ENCODE results near the gene HBP1. TPM values are rescaled to one million over a fixed set of nuclear protein-coding genes. Genes with fewer than 3 reads are reported as not detected.

HBP1 gene
- total and polyA plus RNA-seq, 2 experiments from 2014 or later: 36.0 to 52.8 TPM

GRCh38 chr7:107179326-107180164, 10.7 kb downstream of the HBP1 start:
- Histone ChIP-seq H3K4me2 (no peak overlapping the region), H3K27ac (ENCODE audit: low read depth) (no peak overlapping the region), H3K4me1 (ENCODE audit: insufficient read depth) (peaks cover 6% of the 10 kb centered on the region), H3K4me3 (no peak overlapping the region), H3F3A (replicated peaks; ENCODE audit: low read depth) (no peaks in the 10 kb centered on the region), H3K79me2 (replicated peaks; ENCODE audit: insufficient read depth) (peaks cover 44% of the 10 kb centered on the region), H3K27me3 (ENCODE audit: insufficient read depth) (no peaks in the 10 kb centered on the region), H3K9me2 (ENCODE audit: insufficient read depth) (no peaks in the 10 kb centered on the region), H4K20me1 (replicated peaks; ENCODE audit: insufficient read depth) (no peaks in the 10 kb centered on the region; the same call in 1 of the 2 replicates), H2AFZ (no peak overlapping the region), H3K36me3 (ENCODE audit: insufficient read depth) (peaks cover 15% of the 10 kb centered on the region)
- peaks cover 18% of the 10 kb centered on the region; the same call in 2 of the 3 replicates for H3K36me3 Mint-ChIP-seq (ENCODE audit: low read depth)
- ATAC-seq: no peak
- no peaks in the 10 kb centered on the region for H3K27me3 Mint-ChIP-seq (ENCODE audit: insufficient read depth, low read depth, poor library complexity)
- H3K9me3 Mint-ChIP-seq: no peaks in the 10 kb centered on the region
- peaks cover 5% of the 10 kb centered on the region; the same call in 2 of the 3 replicates for H3K4me1 Mint-ChIP-seq
- TF ChIP-seq CTCF (conservative IDR thresholded peaks at IDR 0.05; ENCODE audit: low read depth in 2 of 2) (no peak), ZNF114 (CRISPR knock-in tag; IDR thresholded peaks at IDR 0.05) (no peak), JUNB (IDR thresholded peaks at IDR 0.05; ENCODE audit: unreplicated experiment) (no peak)
- TF ChIP-seq, protein P1, sequence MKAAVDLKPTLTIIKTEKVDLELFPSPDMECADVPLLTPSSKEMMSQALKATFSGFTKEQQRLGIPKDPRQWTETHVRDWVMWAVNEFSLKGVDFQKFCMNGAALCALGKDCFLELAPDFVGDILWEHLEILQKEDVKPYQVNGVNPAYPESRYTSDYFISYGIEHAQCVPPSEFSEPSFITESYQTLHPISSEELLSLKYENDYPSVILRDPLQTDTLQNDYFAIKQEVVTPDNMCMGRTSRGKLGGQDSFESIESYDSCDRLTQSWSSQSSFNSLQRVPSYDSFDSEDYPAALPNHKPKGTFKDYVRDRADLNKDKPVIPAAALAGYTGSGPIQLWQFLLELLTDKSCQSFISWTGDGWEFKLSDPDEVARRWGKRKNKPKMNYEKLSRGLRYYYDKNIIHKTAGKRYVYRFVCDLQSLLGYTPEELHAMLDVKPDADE (IDR thresholded peaks at IDR 0.05): no peak
- H3K27ac Mint-ChIP-seq: no peak overlapping the region
- DNase-seq (ENCODE audit: low spot score): no peak
- H3K4me3 Mint-ChIP-seq: no peak overlapping the region

- no peak for ATAC-seq
- Histone ChIP-seq H3K9me2 (ENCODE audit: insufficient read depth) (no peaks in the 10 kb centered on the region), H3K36me3 (ENCODE audit: insufficient read depth) (peaks cover 15% of the 10 kb centered on the region), H3K79me2 (replicated peaks; ENCODE audit: insufficient read depth) (peaks cover 35% of the 10 kb centered on the region), H2AFZ (no peak overlapping the region), H3K4me2 (no peak overlapping the region), H3K4me3 (no peak overlapping the region), H3K27me3 (ENCODE audit: insufficient read depth) (no peaks in the 10 kb centered on the region), H4K20me1 (replicated peaks; ENCODE audit: insufficient read depth) (no peaks in the 10 kb centered on the region; the same call in 1 of the 2 replicates), H3F3A (replicated peaks; ENCODE audit: low read depth) (no peaks in the 10 kb centered on the region), H3K27ac (ENCODE audit: low read depth) (no peak overlapping the region), H3K4me1 (ENCODE audit: insufficient read depth) (no peaks in the 10 kb centered on the region)
- H3K27me3 Mint-ChIP-seq (ENCODE audit: insufficient read depth, low read depth, poor library complexity): no peaks in the 10 kb centered on the region
- TF ChIP-seq CREB1 (CRISPR knock-in tag; IDR thresholded peaks at IDR 0.05; ENCODE audit: low read depth): no peak
- no peak for TF ChIP-seq ZNF114 (CRISPR knock-in tag; IDR thresholded peaks at IDR 0.05)
- TF ChIP-seq JUNB (IDR thresholded peaks at IDR 0.05; ENCODE audit: unreplicated experiment): no peak
- TF ChIP-seq POLR2AphosphoS5 (IDR thresholded peaks at IDR 0.05; ENCODE audit: low read depth): no peak
- no peak for DNase-seq (ENCODE audit: low spot score)
- 0 out of 2 replicates have a peak overlapping the region, but pooled peaks have one; percentile 3 for H3K27ac Mint-ChIP-seq
- no peaks in the 10 kb centered on the region for H3K9me3 Mint-ChIP-seq
- H3K36me3 Mint-ChIP-seq (ENCODE audit: low read depth): peaks cover 22% of the 10 kb centered on the region; the same call in 2 of the 3 replicates
- H3K4me1 Mint-ChIP-seq: no peaks in the 10 kb centered on the region; the same call in 2 of the 3 replicates
- no peak overlapping the region for H3K4me3 Mint-ChIP-seq
Observed at GRCh38 chr7:107180378-107180777, 11.6 kb downstream of the HBP1 start.
